Upper lobe of left lung (tissue), 6 donors: ENCODE results near the gene AIFM3. TPM values are rescaled to one million over a fixed set of nuclear protein-coding genes. Genes with fewer than 3 reads are reported as not detected.

Experiments used
- ATAC-seq, 2 donors: fragments of 200-7000 bp; cut with Tn5 transposase; one replicate each; pipeline ENCODE4 v1.9.1; 2022; ENCODE audit warnings: mild to moderate bottlenecking in 2 of 2, moderate library complexity in 2 of 2; ENCODE audit not compliant: low FRiP score in 2 of 2
- DNase-seq, 2 donors: peaks; one replicate each; pipeline ENCODE4 v3.0.0-alpha.2; 2019 to 2020
- H3K27ac ChIP-seq, 4 donors: fragments of 200-600 bp; sonication (generic); one replicate each; pipeline ENCODE4 v1.5.1; 2016 to 2019
- H3K27me3 ChIP-seq, 4 donors: fragments of 200-600 bp; sonication (generic); one replicate each; pipeline ENCODE4 v1.5.1; 2017 to 2019
- H3K36me3 ChIP-seq, 4 donors: fragments of 200-600 bp; sonication (generic); one replicate each; pipeline ENCODE4 v1.5.1; 2016 to 2019
- H3K4me1 ChIP-seq, 4 donors: fragments of 200-600 bp; sonication (generic); one replicate each; pipeline ENCODE4 v1.5.1; 2018 to 2019
- H3K4me3 ChIP-seq, 4 donors: fragments of 200-600 bp; sonication (generic); one replicate each; pipeline ENCODE4 v1.5.1; 2017 to 2019; ENCODE audit warnings: mild to moderate bottlenecking in 2 of 4, moderate library complexity in 1 of 4
- H3K9me3 ChIP-seq, 4 donors: fragments of 200-600 bp; sonication (generic); one replicate each; pipeline ENCODE4 v1.5.1; 2018 to 2019
- EP300 ChIP-seq, 4 donors: sonication (generic); formaldehyde crosslinking; IDR thresholded peaks; one replicate each; pipeline ENCODE4 v1.5.1; 2017; ENCODE audit warnings: antibody characterized with exemption in 4 of 4, control low read depth in 2 of 4
- POLR2A ChIP-seq, 4 donors: fragments of 450-650 bp; IDR thresholded peaks; one replicate each; pipeline ENCODE4 v1.5.1; 2016 to 2017; ENCODE audit warnings: antibody characterized with exemption in 4 of 4, mild to moderate bottlenecking in 2 of 4
- POLR2AphosphoS5 ChIP-seq, 2 donors: sonication (generic); formaldehyde crosslinking; IDR thresholded peaks; one replicate each; pipeline ENCODE4 v1.5.1; 2017; ENCODE audit warnings: antibody characterized with exemption in 2 of 2
- WGBS, 2 donors: methylation state at CpG; one replicate each; pipeline ENCODE4 v1.1.5; 2017 to 2018; 5-methylcytosine and 5-hydroxymethylcytosine counted together
- total RNA-seq, 6 donors: library from RNA; depleted of rRNA in 4 of 6; stranded (reverse); fragments of >200 nt in 4 of 6; gene quantifications; one replicate each; pipeline versions ENCODE4 v1.1.0 to v1.2.1, GENCODE V29; 2016 to 2021
- TF ChIP-seq, protein P1 (sequence below), 6 experiments: fragments of 450-650 bp in 4 of 6; fragments of 200-600 bp in 2 of 6; sonication (generic) in 2 of 6; IDR thresholded peaks; one replicate each; pipeline ENCODE4 v1.5.1; 2016 to 2019; ENCODE audit warnings: antibody characterized with exemption in 6 of 6
- donor health status: DM: no; HTN: no; CAD: no; lungs with moderate emphysema.
- donor health status: DM: no; HTN: yes; CAD: no; lungs with severe emphysema.

Gene AIFM3, protein sequence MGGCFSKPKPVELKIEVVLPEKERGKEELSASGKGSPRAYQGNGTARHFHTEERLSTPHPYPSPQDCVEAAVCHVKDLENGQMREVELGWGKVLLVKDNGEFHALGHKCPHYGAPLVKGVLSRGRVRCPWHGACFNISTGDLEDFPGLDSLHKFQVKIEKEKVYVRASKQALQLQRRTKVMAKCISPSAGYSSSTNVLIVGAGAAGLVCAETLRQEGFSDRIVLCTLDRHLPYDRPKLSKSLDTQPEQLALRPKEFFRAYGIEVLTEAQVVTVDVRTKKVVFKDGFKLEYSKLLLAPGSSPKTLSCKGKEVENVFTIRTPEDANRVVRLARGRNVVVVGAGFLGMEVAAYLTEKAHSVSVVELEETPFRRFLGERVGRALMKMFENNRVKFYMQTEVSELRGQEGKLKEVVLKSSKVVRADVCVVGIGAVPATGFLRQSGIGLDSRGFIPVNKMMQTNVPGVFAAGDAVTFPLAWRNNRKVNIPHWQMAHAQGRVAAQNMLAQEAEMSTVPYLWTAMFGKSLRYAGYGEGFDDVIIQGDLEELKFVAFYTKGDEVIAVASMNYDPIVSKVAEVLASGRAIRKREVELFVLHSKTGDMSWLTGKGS
- total RNA-seq = 1 to 10 TPM; 4.7 to 9.4 (median 6.6) TPM

DNA sequence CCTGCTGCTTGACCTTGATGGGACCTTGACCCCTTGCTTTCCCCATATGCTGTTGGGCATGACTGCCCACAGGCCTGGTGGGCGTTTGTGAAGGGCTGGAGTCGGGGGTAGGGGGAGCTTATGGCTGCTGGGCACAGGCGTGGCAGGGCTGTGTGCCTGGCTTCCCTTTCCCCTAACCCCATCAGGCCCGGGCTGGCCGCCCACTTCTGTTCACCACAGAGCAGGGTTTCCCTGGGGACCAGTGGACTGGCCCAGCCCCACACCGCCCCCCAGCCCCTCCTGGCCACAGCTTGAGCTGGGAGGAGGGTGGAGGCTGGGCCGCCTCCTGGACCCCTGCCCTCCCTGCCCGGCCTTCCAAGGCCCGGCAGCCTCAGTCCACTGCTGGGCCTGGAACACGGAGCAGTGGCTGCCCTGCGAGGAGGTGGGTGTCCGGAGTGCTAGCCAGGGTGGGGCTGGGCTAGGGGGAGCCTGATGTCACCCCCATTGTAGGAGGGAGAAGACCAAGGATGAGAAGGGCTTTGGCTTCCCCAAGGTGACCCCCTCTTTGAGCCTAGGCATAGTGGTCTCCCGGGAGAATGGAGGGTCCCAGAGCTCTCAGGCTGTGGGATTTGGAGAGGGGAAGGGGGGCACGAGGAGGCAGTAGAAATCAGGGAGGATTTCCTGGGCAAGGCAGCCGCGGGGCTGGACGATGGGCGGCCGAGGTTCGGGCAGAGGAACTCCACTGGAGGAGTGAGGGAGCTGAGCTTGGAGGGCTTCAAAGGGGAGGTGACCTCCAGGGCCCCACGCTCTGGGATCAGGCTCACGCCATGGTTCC is at the start of gene AIFM3:
Gene AIFM3, plus strand, starts transcription at position 373 of the 814 bp plus-strand sequence. CDS start 690 bp downstream, outside the sequence.
- H3K4me1 ChIP-seq = peaks cover 8 to 14% (median 9%) of the 10 kb centered on the region in 4 donors
- DNase-seq (peak in 1 of 2 donors; percentile 84), ATAC-seq (peak in 1 of 2 donors; percentile 13)
- WGBS, 2 donors = 38 to 79% methylated on average over 6 to 22 of the region's 22 CpGs
- no peaks in the 10 kb centered on the region for H3K36me3 ChIP-seq
- H3K27me3 ChIP-seq = peaks cover 0 to 10% (median 3%) of the 10 kb centered on the region in 4 donors
- H3K4me3 ChIP-seq = no peak within 1 kb of the TSS
- TF ChIP-seq, protein P1, sequence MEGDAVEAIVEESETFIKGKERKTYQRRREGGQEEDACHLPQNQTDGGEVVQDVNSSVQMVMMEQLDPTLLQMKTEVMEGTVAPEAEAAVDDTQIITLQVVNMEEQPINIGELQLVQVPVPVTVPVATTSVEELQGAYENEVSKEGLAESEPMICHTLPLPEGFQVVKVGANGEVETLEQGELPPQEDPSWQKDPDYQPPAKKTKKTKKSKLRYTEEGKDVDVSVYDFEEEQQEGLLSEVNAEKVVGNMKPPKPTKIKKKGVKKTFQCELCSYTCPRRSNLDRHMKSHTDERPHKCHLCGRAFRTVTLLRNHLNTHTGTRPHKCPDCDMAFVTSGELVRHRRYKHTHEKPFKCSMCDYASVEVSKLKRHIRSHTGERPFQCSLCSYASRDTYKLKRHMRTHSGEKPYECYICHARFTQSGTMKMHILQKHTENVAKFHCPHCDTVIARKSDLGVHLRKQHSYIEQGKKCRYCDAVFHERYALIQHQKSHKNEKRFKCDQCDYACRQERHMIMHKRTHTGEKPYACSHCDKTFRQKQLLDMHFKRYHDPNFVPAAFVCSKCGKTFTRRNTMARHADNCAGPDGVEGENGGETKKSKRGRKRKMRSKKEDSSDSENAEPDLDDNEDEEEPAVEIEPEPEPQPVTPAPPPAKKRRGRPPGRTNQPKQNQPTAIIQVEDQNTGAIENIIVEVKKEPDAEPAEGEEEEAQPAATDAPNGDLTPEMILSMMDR (IDR thresholded peaks at IDR 0.05) = no peak
- TF ChIP-seq POLR2A (IDR thresholded peaks at IDR 0.05) (no peak), POLR2AphosphoS5 (IDR thresholded peaks at IDR 0.05) (no peak), EP300 (IDR thresholded peaks at IDR 0.05) (no peak)
- no peak within 1 kb of the TSS for H3K27ac ChIP-seq
- H3K9me3 ChIP-seq = no peaks in the 10 kb centered on the region

DNA sequence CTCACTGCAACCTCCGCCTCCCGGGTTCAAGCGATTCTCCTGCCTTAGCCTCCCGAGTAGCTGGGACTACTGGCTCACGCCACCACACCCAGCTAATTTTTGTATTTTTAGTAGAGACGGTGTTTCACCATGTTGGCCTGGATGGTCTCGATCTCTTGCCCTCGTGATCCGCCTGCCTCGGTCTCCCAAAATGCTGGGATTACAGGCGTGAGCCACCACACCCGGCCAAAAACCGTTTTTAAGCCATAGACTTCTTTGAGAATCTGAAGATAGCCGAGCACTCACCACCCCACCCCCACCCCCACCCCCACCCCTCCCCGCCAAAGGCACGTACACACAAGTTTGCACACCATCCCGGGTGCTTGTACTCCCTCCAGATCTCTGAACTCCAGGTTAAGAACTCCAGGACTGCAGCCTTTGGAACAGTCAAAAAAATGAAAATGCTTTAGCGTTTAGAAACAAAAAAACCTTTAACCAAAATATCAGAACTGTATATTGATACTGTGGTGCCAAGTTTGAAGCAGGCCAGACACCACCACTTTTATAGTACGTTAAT is 48.3 kb upstream of the AIFM3 start:
- TF ChIP-seq POLR2AphosphoS5 (IDR thresholded peaks at IDR 0.05) (no peak), EP300 (IDR thresholded peaks at IDR 0.05) (no peak), POLR2A (IDR thresholded peaks at IDR 0.05) (no peak)
- TF ChIP-seq, protein P1 (IDR thresholded peaks at IDR 0.05) = no peak
- H3K4me3 ChIP-seq = peak overlapping the region; percentile 73 to 90 (median 83)
- DNase-seq (no peak), ATAC-seq (no peak)
- no peaks in the 10 kb centered on the region for H3K36me3 ChIP-seq
- no peaks in the 10 kb centered on the region for H3K27me3 ChIP-seq
- no peaks in the 10 kb centered on the region for H3K9me3 ChIP-seq
- whole genome bisulfite sequencing, 2 donors = 1 to 2% methylated on average over 14 to 19 of the region's 19 CpGs
- H3K4me1 ChIP-seq = peaks cover 37 to 56% (median 42%) of the 10 kb centered on the region in 4 donors
- peak overlapping the region in 3 of 4 donors; percentile 93 to 97 (median 97) for H3K27ac ChIP-seq

DNA sequence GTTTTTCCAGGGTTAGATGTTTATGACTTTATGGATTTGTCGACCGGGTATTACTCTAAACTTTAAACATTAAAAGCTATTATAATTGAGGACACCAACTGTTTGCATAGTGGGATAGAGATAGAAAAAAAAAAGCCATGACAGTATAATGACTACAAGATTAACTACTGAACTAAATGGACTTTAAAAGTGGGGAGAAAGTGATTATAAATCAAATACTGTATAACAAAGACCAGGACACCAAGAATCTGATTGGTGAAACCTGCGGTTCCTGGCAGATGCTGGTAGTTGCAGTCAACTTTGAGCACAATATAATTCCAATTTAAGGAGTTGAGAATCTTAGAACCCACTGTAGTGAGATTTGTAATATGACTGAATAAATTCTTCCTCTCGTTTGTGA is 47.3 kb upstream of the AIFM3 start:
- no peak for TF ChIP-seq POLR2A (IDR thresholded peaks at IDR 0.05)
- no peak for TF ChIP-seq POLR2AphosphoS5 (IDR thresholded peaks at IDR 0.05)
- TF ChIP-seq, protein P1 (IDR thresholded peaks at IDR 0.05) = no peak
- Histone ChIP-seq H3K4me1 (peaks cover 37 to 64% (median 42%) of the 10 kb centered on the region in 4 donors), H3K4me3 (peak overlapping the region in 3 of 4 donors; percentile 73 to 85 (median 81)), H3K9me3 (no peaks in the 10 kb centered on the region), H3K36me3 (peaks cover 0 to 3% (median 0%) of the 10 kb centered on the region in 4 donors), H3K27ac (no peak overlapping the region), H3K27me3 (no peaks in the 10 kb centered on the region)
- ATAC-seq (no peak), DNase-seq (no peak)
- WGBS, 2 donors = 17 to 18% methylated on average over 4 of the region's 4 CpGs

DNA sequence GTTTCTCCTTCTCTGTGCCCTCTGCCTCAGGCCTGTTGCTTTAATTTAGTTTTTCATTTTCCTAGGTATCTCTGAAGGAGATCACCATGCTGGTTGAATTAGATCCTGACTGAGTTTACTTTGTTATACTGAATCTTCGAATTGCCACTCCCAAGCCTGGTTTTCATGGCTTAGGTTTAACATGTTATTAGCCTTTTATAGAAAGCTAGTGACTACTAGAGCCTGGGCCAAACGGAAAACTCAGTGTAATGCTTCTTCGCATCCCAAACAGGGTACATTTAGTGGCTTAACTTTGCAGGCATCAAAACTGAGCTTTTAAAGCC is 46.2 kb upstream of the AIFM3 start:
- no peaks in the 10 kb centered on the region for H3K27me3 ChIP-seq
- peaks cover 44 to 75% (median 49%) of the 10 kb centered on the region in 4 donors for H3K4me1 ChIP-seq
- no peak for ATAC-seq
- no peak for DNase-seq
- peak overlapping the region in 1 of 4 donors; percentile 33 for H3K27ac ChIP-seq
- TF ChIP-seq POLR2A (IDR thresholded peaks at IDR 0.05) = no peak
- TF ChIP-seq POLR2AphosphoS5 (IDR thresholded peaks at IDR 0.05) = no peak
- TF ChIP-seq EP300 (IDR thresholded peaks at IDR 0.05) = no peak
- TF ChIP-seq, protein P1 (IDR thresholded peaks at IDR 0.05) = no peak
- H3K36me3 ChIP-seq = peaks cover 0 to 3% (median 0%) of the 10 kb centered on the region in 4 donors
- no peaks in the 10 kb centered on the region for H3K9me3 ChIP-seq
- 47 to 49% methylated on average over 3 of the region's 3 CpGs for WGBS, 2 donors
- peak overlapping the region in 3 of 4 donors; percentile 73 to 85 (median 81) for H3K4me3 ChIP-seq
